Activated CD8-positive, alpha-beta memory T cell treated with anti-CD3 and anti-CD28 coated beads, Interleukin-2, amount 50 U/mL, for 1 hour (primary cell): ENCODE results near the gene SCN9A.
"Not testable (repeated sequence)": the region's sequence is repeated elsewhere in the genome, so short reads cannot be mapped to it uniquely, and the experiment has no call there.

Source experiments
- DNase-seq: peaks from one replicate; pipeline ENCODE4 v3.0.0-alpha.2; 2020; ENCODE audit errors: extremely low read depth

SCN9A gene

GRCh38 chr2:166335284-166335683 lies 40.5 kb downstream of the SCN9A start:
- DNase-seq, result no peak

- DNase-seq, result no peak
These were observed 40.9 kb downstream of the SCN9A start for GRCh38 chr2:166334805-166335204.

- DNase-seq, result no peak
These were observed 41.9 kb downstream of the SCN9A start for GRCh38 chr2:166333801-166334200.

GRCh38 chr2:166332106-166332505 lies 43.6 kb downstream of the SCN9A start:
- DNase-seq, result no peak

GRCh38 chr2:166331468-166331867 lies 44.3 kb downstream of the SCN9A start:
- no peak for DNase-seq

DNA sequence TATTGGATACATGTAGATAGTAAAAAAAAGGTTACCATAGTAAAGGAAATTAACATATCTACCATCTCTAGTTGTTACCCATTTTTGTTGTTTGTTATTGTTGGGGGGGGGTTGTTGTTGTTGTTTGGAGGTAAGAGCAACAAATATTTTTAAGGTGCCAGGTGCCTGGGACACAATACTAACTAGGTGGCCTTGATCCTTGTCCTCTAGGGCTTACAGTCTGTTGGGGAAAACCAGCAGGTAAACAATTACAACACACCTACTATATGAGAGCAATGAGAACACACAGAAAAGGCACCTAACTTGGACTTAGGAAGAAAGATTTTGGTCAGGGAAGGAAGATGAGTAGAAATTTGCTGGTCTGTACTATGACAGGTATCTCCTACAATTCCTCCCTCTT lies 46.3 kb downstream of the SCN9A start:
- no peak for DNase-seq

- DNase-seq, result no peak
These were observed 47.6 kb downstream of the SCN9A start for GRCh38 chr2:166328147-166328546.

- DNase-seq, result no peak
These were observed 54.7 kb downstream of the SCN9A start for GRCh38 chr2:166321076-166321475.

DNA sequence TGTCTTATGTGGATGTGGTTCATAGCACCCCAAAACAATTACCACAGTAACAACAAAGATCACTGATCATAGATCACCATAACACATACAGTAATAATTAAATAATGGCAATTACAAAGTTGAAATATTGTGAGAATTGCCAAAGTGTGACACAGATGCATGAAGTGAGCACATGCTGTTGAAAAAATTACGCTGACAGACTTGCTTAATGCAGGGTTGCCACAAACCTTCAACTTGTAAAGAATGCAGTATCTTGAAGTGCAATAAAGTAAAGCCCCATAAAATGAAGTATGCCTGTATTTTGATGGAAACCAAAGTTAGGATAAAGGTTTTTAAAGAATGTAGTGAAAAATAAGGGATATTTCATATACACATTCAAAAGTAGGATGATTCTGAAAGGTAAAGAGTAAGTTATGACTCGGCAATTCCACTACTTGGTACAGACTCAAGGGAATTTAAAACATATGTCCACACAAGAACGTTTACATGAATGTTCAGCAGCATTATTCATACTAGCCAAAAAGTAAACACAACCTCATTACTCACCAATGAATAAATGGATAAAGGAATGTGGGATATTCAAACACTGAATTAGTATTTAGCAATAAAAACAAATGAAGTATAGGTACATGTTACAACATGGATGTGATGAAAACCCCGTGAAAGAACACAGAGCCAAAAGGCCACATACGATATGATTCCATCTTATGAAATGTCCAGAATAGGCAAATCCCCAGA lies 61.6 kb downstream of the SCN9A start:
- no peak for DNase-seq

DNA sequence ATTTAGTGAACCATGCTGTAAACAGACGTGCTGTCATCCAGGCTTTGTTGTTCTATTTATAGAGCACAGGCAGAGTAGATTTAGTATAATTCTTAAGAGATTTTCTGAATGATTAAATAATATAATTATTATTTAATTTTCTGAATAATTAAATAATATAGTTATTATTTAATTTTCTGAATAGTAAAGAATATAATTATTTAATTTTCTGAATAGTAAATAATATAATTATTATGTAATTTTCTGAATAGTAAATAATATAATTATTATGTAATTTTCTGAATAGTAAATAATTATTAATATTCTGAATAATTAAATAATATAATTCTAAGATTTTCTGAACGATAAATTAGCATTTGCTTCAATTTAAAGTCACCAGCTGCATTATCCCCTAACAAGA lies 62.9 kb downstream of the SCN9A start:
- DNase-seq, result not testable (repeated sequence)

DNA sequence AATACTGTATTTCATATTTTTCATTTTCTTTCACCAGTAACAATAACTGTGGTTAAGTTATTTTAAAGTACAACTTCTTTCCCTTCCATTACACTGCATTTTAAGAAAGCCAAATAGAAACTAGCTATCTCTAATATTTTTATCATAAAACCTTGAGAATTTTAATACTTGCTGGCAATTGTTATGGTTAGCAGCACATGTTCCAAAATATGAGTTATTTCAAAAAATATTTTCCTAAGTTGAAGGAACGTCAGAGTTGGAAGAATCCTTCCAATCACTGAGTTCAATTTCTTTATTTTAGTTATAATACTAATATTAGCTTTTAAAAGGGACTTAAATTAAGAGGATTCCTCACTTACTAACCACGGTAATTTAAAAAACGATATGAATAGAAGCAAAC lies 68.4 kb downstream of the SCN9A start:
- DNase-seq, result no peak

DNA sequence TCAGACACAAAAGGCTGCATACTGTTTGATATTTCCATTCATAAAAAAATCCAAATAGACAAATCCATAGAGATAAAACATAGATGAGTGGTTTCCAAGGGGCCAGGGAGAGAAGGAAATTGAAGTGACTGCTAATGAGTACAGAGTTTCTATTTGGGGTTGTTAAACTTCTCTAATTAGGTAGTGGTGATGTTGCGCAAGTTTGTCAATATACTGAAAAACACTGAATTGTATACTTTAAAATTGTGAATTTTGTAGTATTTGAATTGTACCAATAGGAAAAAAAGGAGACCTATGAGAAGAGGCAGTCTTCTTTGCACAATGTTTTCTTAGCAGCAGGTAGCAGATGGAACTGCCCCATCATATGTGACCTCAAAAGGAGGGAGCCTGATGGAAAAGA lies 71.1 kb downstream of the SCN9A start:
- no peak for DNase-seq

GRCh38 chr2:166302036-166302435 lies 73.7 kb downstream of the SCN9A start:
- no peak for DNase-seq

GRCh38 chr2:166297951-166298350 lies 77.8 kb downstream of the SCN9A start:
- no peak for DNase-seq

GRCh38 chr2:166293984-166294383 lies 81.8 kb downstream of the SCN9A start:
- no peak for DNase-seq

DNA sequence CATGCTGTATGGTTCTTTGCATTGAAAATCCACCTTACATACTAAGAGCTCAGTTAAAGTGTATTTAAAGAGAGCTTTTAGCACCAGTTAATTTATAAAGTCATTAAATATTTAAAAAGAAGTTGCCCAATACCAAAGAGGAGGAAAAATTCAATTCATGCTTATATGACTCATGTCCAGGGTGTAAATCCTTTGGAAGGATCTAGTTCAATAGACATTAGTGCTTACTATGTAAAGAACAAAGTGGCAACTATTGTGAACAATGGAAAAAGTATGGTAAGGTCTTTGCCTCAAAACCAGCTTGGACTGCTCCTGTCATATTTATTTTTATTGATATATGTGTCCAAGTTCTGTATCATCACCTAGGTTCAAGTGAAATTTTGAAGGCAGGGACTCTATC lies 90.5 kb downstream of the SCN9A start:
- no peak for DNase-seq

- no peak for DNase-seq
These were observed 91.4 kb downstream of the SCN9A start for GRCh38 chr2:166284359-166284758.

GRCh38 chr2:166282154-166282553 lies 93.6 kb downstream of the SCN9A start:
- no peak for DNase-seq

DNA sequence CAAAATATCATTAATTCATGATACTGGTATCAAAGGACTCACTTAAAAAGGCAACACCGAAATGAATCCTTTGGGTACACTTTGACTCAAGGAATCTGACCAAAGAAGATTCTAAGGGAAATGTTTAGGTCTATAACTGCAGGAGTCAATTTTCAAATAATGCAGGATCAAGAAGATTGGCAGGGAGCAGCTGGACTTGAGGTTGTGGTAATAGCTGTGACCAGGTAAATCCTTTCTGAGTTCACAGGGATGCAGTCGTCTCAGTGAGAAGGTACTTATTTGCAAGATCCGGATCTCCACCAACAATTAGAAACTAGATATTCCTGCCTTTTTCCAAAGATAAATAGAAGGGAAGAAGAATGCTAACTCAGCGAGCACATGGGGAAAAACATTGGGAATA lies 96.9 kb downstream of the SCN9A start:
- DNase-seq, result no peak

- no peak for DNase-seq
These were observed 105.4 kb downstream of the SCN9A start for GRCh38 chr2:166270376-166270775.

GRCh38 chr2:166269322-166269721 lies 106.4 kb downstream of the SCN9A start:
- DNase-seq, result no peak

DNA sequence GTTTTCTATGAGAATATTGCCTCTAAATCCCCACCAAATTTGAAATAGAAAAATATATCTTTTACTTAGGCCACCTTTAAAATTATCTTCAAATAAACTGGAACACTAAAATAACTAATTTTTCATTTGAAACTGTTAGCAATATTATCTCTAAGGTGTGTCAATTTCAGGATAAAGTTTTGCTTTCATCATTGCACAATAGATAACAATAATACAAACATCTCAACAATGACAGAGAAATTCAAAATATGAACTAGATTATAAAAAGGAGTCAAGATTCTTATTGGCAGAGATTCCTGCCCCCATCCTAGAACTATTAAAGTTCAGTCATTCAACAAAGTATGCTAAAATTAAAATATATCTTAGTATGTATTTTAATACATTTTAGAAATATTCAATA lies 117.9 kb downstream of the SCN9A start:
- no peak for DNase-seq

- DNase-seq, result no peak
These were observed 118.8 kb downstream of the SCN9A start for GRCh38 chr2:166256896-166257295.

DNA sequence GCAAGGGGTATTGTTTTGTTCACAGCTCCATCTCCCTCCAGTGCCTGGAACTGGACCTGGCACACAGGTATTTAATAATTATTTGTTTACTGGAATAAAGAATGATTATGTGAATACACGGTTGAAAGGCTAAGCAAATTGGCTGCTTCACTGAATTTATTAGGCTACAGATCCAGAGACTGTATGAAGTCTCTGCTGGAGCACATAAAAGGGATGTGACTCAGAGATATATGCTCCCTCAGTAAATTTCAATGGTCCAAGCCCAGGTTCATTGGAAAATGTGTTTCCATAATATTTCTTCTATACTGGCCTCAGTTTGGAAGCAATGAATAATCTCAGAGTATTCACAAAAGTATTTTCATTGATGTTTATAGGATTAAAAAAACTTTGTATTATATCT lies 126.4 kb downstream of the SCN9A start:
- DNase-seq, result no peak
